Caco-2 (cell line): Measurements from ENCODE around the gene GTF2B. TPM values are rescaled to one million over a fixed set of nuclear protein-coding genes. Genes with fewer than 3 reads are reported as not detected.
"Not testable (repeated sequence)": the region's sequence is repeated elsewhere in the genome, so short reads cannot be mapped to it uniquely, and the experiment has no call there.

Source experiments
- BruUV-seq: library from RNA; stranded (reverse); fragments of 400-500 nt; replicated peaks from 2 replicates; lab custom pipeline; 2021; lab: Mats Ljungman, UMichigan
- CTCF ChIA-PET: fragments of 300-600 bp; sonication (Branson Sonifier 250); formaldehyde crosslinking; loops from one replicate; lab custom pipeline; 2022; ENCODE audit warnings: antibody characterized with exemption; lab: Charles Lee
- POLR2A ChIA-PET: fragments of 300-600 bp; sonication (Branson Sonifier 250); formaldehyde crosslinking; loops from one replicate; lab custom pipeline; 2022; ENCODE audit warnings: antibody characterized with exemption; lab: Charles Lee
- DNase-seq, 2 experiments: peaks; one replicate each; pipeline versions ENCODE4 v3.0.0 to v3.0.0-alpha.2; 2020 to 2022
- H3K27me3 ChIP-seq: replicated peaks from 2 replicates; pipeline ENCODE4 v1.6.0; 2011; ENCODE audit warnings: low read length; ENCODE audit not compliant: control insufficient read depth, insufficient read depth
- H3K36me3 ChIP-seq: 2 replicates; pipeline ENCODE4 v1.5.1; 2011; ENCODE audit warnings: low read length; ENCODE audit not compliant: control insufficient read depth, insufficient read depth
- H3K4me1 ChIP-seq: fragments of 250-450 bp; sonication (Bioruptor Pico); 2 replicates; pipeline ENCODE4 v1.5.1; 2020; ENCODE audit warnings: mild to moderate bottlenecking
- H3K4me3 ChIP-seq: 2 replicates; pipeline ENCODE4 v1.5.1; 2011; ENCODE audit warnings: low read depth, mild to moderate bottlenecking, control low read depth, low read length
- H3K9me3 ChIP-seq: fragments of 250-450 bp; sonication (Bioruptor Pico); 2 replicates; pipeline ENCODE4 v1.5.1; 2020; ENCODE audit warnings: mild to moderate bottlenecking, moderate library complexity
- H3K27ac Mint-ChIP-seq: one replicate; pipeline ENCODE4 v1.8.0; 2022; ENCODE audit warnings: mixed read lengths; ENCODE audit not compliant: unreplicated experiment
- H3K27me3 Mint-ChIP-seq: one replicate; pipeline ENCODE4 v1.8.0; 2022; ENCODE audit warnings: mixed read lengths; ENCODE audit not compliant: insufficient read depth, unreplicated experiment
- H3K36me3 Mint-ChIP-seq: one replicate; pipeline ENCODE4 v1.8.0; 2022; ENCODE audit warnings: mild to moderate bottlenecking, mixed read lengths; ENCODE audit not compliant: insufficient read depth, unreplicated experiment
- H3K4me1 Mint-ChIP-seq: one replicate; pipeline ENCODE4 v1.8.0; 2022; ENCODE audit warnings: low read depth, mixed read lengths; ENCODE audit not compliant: unreplicated experiment
- H3K4me3 Mint-ChIP-seq: one replicate; pipeline ENCODE4 v1.8.0; 2022; ENCODE audit warnings: mild to moderate bottlenecking, moderate library complexity, mixed read lengths; ENCODE audit not compliant: unreplicated experiment
- H3K9me3 Mint-ChIP-seq: one replicate; pipeline ENCODE4 v1.8.0; 2022; ENCODE audit warnings: mixed read lengths; ENCODE audit not compliant: unreplicated experiment
- intact Hi-C: fragments of 100-400 bp; cut with micrococcal nuclease; formaldehyde crosslinking; loops from one replicate; pipeline ENCODE4 v1.10.0; 2022; ENCODE audit not compliant: unreplicated experiment
- total RNA-seq: library from RNA; stranded (reverse); gene quantifications from 2 replicates; pipeline ENCODE4 v1.2.3, GENCODE V29; 2022
- TF ChIP-seq, protein P1 (sequence below), 2 experiments: fragments of 200-600 bp in 1 of 2; IDR thresholded peaks; 1 replicate in 1 of 2; 2 replicates in 1 of 2; pipeline versions ENCODE4 v1.5.1 to v1.8.0; 2011 to 2022; ENCODE audit warnings: antibody characterized with exemption in 1 of 2, control low read depth in 1 of 2, inconsistent platforms in 1 of 2, low read depth in 1 of 2, low read length in 1 of 2, mild to moderate bottlenecking in 1 of 2, moderate library complexity in 1 of 2; ENCODE audit not compliant: insufficient read depth in 1 of 2, severe bottlenecking in 1 of 2, unreplicated experiment in 1 of 2

GTF2B gene
- total RNA-seq, 1 experiment from 2014 or later = 15.5 TPM

DNA sequence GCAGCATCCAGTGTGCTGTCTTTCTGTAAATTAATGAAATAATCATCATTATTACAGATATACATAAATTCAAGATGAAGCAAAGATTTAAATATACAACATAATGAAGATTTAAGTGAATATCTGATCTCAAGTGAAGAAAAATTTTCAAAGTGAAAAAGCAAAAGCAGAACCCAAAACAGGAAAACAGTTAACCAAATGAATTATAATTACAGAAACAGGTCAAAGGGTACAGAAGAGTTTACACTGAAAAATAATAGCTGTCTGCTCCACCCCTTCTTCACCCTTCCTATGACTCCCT, 44.8 kb upstream of the GTF2B start:
- H3K4me3 ChIP-seq = no peak overlapping the region
- DNase-seq = no peak
- Mint-ChIP-seq H3K4me1 (no peaks in the 10 kb centered on the region), H3K36me3 (peaks cover 22% of the 10 kb centered on the region), H3K9me3 (no peaks in the 10 kb centered on the region), H3K4me3 (no peak overlapping the region), H3K27ac (no peak overlapping the region), H3K27me3 (no peaks in the 10 kb centered on the region)
- TF ChIP-seq, protein P1, sequence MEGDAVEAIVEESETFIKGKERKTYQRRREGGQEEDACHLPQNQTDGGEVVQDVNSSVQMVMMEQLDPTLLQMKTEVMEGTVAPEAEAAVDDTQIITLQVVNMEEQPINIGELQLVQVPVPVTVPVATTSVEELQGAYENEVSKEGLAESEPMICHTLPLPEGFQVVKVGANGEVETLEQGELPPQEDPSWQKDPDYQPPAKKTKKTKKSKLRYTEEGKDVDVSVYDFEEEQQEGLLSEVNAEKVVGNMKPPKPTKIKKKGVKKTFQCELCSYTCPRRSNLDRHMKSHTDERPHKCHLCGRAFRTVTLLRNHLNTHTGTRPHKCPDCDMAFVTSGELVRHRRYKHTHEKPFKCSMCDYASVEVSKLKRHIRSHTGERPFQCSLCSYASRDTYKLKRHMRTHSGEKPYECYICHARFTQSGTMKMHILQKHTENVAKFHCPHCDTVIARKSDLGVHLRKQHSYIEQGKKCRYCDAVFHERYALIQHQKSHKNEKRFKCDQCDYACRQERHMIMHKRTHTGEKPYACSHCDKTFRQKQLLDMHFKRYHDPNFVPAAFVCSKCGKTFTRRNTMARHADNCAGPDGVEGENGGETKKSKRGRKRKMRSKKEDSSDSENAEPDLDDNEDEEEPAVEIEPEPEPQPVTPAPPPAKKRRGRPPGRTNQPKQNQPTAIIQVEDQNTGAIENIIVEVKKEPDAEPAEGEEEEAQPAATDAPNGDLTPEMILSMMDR (IDR thresholded peaks at IDR 0.05; ENCODE audit: insufficient read depth in 1 of 2, low read depth in 1 of 2, low read length in 1 of 2, severe bottlenecking in 1 of 2, unreplicated experiment in 1 of 2) = no peak
- no peaks in the 10 kb centered on the region for H3K4me1 ChIP-seq
- ChIA-PET POLR2A (no interaction called here), CTCF (no interaction called here)
- H3K9me3 ChIP-seq = no peaks in the 10 kb centered on the region
- no peaks in the 10 kb centered on the region for H3K36me3 ChIP-seq
- BruUV-seq = no TSS peak
- intact Hi-C loops = no loop called here
- H3K27me3 ChIP-seq = no peaks in the 10 kb centered on the region

DNA sequence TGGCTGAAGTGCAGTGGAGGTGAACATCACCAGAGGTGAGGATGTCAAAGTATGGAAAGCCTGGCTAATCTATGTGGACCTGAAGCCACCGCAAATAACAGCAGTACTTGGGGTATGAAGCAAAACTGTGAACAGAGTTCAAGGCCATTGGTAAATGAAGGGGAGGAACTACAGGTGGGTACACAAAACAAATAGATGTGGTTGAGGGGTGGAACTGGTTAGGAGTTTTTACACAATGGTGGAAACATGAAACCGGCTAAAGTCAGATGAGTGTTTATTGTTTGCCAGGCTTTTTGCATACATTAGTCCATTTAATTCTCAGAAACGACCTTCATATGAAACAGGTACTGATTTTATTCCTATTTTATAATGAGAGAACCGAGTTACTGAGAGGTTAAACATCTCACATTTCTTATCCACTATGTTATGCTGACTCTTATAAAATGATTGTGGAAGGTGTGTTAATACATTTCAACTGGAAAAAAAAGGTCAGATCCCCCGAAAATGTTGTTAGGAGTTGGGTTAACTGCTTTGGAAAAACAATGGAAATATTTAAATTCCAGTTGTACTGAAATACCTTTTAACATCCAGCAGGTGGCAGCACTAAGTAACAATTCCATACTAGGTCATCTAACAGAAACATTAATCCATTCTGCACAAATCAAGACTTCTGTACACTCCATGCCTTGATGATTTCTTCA, 44.3 kb upstream of the GTF2B start:
- Mint-ChIP-seq H3K4me3 (no peak overlapping the region), H3K4me1 (no peaks in the 10 kb centered on the region), H3K9me3 (no peaks in the 10 kb centered on the region), H3K36me3 (peaks cover 22% of the 10 kb centered on the region), H3K27me3 (no peaks in the 10 kb centered on the region), H3K27ac (no peak overlapping the region)
- Histone ChIP-seq H3K4me3 (no peak overlapping the region), H3K9me3 (no peaks in the 10 kb centered on the region), H3K36me3 (no peaks in the 10 kb centered on the region), H3K27me3 (no peaks in the 10 kb centered on the region), H3K4me1 (no peaks in the 10 kb centered on the region)
- ChIA-PET POLR2A (no interaction called here), CTCF (interaction anchor here (0.7 kb wide), 1 partner anchor 150 kb away, joined by 3 read pairs; no protein-coding TSS in a partner anchor)
- TF ChIP-seq, protein P1 (IDR thresholded peaks at IDR 0.05; ENCODE audit: insufficient read depth in 1 of 2, low read depth in 1 of 2, low read length in 1 of 2, severe bottlenecking in 1 of 2, unreplicated experiment in 1 of 2) = peak; percentile 11 to 37
- peak in 1 of 2 experiments; percentile 5 for DNase-seq
- BruUV-seq = no TSS peak
- intact Hi-C loops = no loop called here

DNA sequence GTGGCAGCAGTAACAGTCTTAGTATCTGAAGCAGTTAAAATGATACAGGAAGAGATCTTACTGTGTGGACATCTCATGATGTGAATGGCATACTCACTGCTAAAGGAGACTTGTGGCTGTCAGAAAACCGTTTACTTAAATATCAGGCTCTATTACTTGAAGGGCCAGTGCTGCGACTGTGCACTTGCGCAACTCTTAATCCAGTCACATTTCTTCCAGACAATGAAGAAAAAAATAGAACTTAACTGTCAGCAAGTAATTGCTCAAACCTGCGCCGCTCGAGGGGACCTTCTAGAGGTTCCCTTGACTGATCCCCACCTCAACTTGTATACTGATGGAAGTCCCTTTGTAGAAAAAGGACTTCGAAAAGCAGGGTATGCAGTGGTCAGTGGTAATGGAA, 38.8 kb upstream of the GTF2B start:
- H3K4me1 Mint-ChIP-seq, H3K27ac Mint-ChIP-seq, intact Hi-C loops, DNase-seq, H3K27me3 ChIP-seq, H3K36me3 ChIP-seq, H3K9me3 ChIP-seq, BruUV-seq, POLR2A ChIA-PET, H3K4me1 ChIP-seq, CTCF ChIA-PET, H3K9me3 Mint-ChIP-seq, H3K27me3 Mint-ChIP-seq, H3K4me3 ChIP-seq, H3K4me3 Mint-ChIP-seq: not testable (repeated sequence)
- peaks cover 16% of the 10 kb centered on the region for H3K36me3 Mint-ChIP-seq
